Gastroesophageal sphincter (tissue), 3 donors: Measurements from ENCODE around the gene AGFG2.

Experiments
- CTCF ChIP-seq, 4 experiments: fragments of 200-600 bp in 2 of 4; fragments of 450-650 bp in 2 of 4; sonication (generic) in 1 of 4; IDR thresholded peaks; one replicate each; pipeline ENCODE4 v1.5.1; 2017 to 2019; ENCODE audit warnings: antibody characterized with exemption in 4 of 4, mild to moderate bottlenecking in 2 of 4, moderate library complexity in 2 of 4
- POLR2AphosphoS5 ChIP-seq: sonication (generic); formaldehyde crosslinking; IDR thresholded peaks from one replicate; pipeline ENCODE4 v1.6.1; 2017; ENCODE audit warnings: antibody characterized with exemption

GRCh38 chr7:100545360-100546128 lies 6.5 kb downstream of the AGFG2 start:
- TF ChIP-seq CTCF (IDR thresholded peaks at IDR 0.05) (peak in 3 of 4 experiments; percentile 22 to 37 (median 26)), POLR2AphosphoS5 (peak; percentile 84)
